SH-SY5Y (cell line): ENCODE data around the gene RUSC2.

Experiments used
- GATA2 ChIP-seq: IDR thresholded peaks from 2 replicates; pipeline ENCODE4 v1.6.1; 2011; ENCODE audit warnings: mild to moderate bottlenecking, low read depth, low read length
- GATA3 ChIP-seq: IDR thresholded peaks from 2 replicates; pipeline ENCODE4 v1.6.1; 2011; ENCODE audit warnings: low read depth, mild to moderate bottlenecking, low read length, moderate library complexity

The RUSC2 gene

GRCh38 chr9:35517552-35518224 lies 27.8 kb downstream of the RUSC2 start:
- TF ChIP-seq GATA3 = no peak
- no peak for TF ChIP-seq GATA2

- TF ChIP-seq GATA3 (no peak), GATA2 (no peak)
These were observed 28.4 kb downstream of the RUSC2 start for GRCh38 chr9:35518225-35518821.

GRCh38 chr9:35518981-35519679 lies 29.2 kb downstream of the RUSC2 start:
- TF ChIP-seq GATA2 (no peak), GATA3 (no peak)

- TF ChIP-seq GATA3 (no peak), GATA2 (no peak)
These were observed 29.9 kb downstream of the RUSC2 start for GRCh38 chr9:35519692-35520363.

- TF ChIP-seq GATA3 (no peak), GATA2 (no peak)
These were observed 30.4 kb downstream of the RUSC2 start for GRCh38 chr9:35520364-35520710.

GRCh38 chr9:35521708-35522107 lies 31.8 kb downstream of the RUSC2 start:
- TF ChIP-seq GATA2 = no peak
- no peak for TF ChIP-seq GATA3

GRCh38 chr9:35522187-35522586 lies 32.3 kb downstream of the RUSC2 start:
- TF ChIP-seq GATA3 = no peak
- no peak for TF ChIP-seq GATA2

- no peak for TF ChIP-seq GATA3
- TF ChIP-seq GATA2 = no peak
These were observed 32.8 kb downstream of the RUSC2 start for GRCh38 chr9:35522700-35523099.

GRCh38 chr9:35526087-35526801 lies 36.3 kb downstream of the RUSC2 start:
- TF ChIP-seq GATA3 = no peak
- no peak for TF ChIP-seq GATA2

- TF ChIP-seq GATA3 (no peak), GATA2 (no peak)
These were observed 39.4 kb downstream of the RUSC2 start for GRCh38 chr9:35529161-35529823.

- no peak for TF ChIP-seq GATA3
- no peak for TF ChIP-seq GATA2
These were observed 43.5 kb downstream of the RUSC2 start for GRCh38 chr9:35533398-35533797.

- TF ChIP-seq GATA3 = no peak
- TF ChIP-seq GATA2 = no peak
These were observed 48.0 kb downstream of the RUSC2 start for GRCh38 chr9:35537913-35538312.
